T-helper 17 cell (primary cell): Measurements from ENCODE around the gene DAGLA. TPM values are rescaled to one million over a fixed set of nuclear protein-coding genes. Genes with fewer than 3 reads are reported as not detected.

Source experiments
- ATAC-seq: fragments of 150-1000 bp; cut with Tn5 transposase; 2 replicates; pipeline ENCODE4 v1.10.0; 2021; ENCODE audit warnings: mild to moderate bottlenecking, moderate library complexity
- DNase-seq, 3 donors: peaks; one replicate each; pipeline versions ENCODE4 v3.0.0 to v3.0.0-alpha.2; 2020 to 2021
- H3K9me3 ChIP-seq: one replicate; pipeline ENCODE4 v1.7.0; 2013; ENCODE audit warnings: low read length, mild to moderate bottlenecking; ENCODE audit not compliant: control insufficient read depth, poor library complexity, severe bottlenecking
- H3K27ac Mint-ChIP-seq: one replicate; pipeline ENCODE4 v1.8.0; 2022; ENCODE audit warnings: mild to moderate bottlenecking, moderate library complexity, mixed read lengths
- H3K27me3 Mint-ChIP-seq: one replicate; pipeline ENCODE4 v1.8.0; 2022; ENCODE audit warnings: mixed read lengths
- H3K36me3 Mint-ChIP-seq: one replicate; pipeline ENCODE4 v1.8.0; 2022; ENCODE audit warnings: low read depth, mixed read lengths
- H3K4me1 Mint-ChIP-seq: one replicate; pipeline ENCODE4 v1.8.0; 2022; ENCODE audit warnings: mild to moderate bottlenecking, mixed read lengths
- H3K4me3 Mint-ChIP-seq: one replicate; pipeline ENCODE4 v1.8.0; 2022; ENCODE audit warnings: mild to moderate bottlenecking, moderate library complexity, mixed read lengths
- total RNA-seq, 4 donors: library from RNA in 2 of 4; stranded (reverse) in 2 of 4; gene quantifications; one replicate each; pipeline ENCODE4 v1.2.3 and lab custom pipeline; 2022 to 2026

The DAGLA gene
- total RNA-seq, 2 donors from 2014 or later: 1.3 to 2.1 TPM

DNA sequence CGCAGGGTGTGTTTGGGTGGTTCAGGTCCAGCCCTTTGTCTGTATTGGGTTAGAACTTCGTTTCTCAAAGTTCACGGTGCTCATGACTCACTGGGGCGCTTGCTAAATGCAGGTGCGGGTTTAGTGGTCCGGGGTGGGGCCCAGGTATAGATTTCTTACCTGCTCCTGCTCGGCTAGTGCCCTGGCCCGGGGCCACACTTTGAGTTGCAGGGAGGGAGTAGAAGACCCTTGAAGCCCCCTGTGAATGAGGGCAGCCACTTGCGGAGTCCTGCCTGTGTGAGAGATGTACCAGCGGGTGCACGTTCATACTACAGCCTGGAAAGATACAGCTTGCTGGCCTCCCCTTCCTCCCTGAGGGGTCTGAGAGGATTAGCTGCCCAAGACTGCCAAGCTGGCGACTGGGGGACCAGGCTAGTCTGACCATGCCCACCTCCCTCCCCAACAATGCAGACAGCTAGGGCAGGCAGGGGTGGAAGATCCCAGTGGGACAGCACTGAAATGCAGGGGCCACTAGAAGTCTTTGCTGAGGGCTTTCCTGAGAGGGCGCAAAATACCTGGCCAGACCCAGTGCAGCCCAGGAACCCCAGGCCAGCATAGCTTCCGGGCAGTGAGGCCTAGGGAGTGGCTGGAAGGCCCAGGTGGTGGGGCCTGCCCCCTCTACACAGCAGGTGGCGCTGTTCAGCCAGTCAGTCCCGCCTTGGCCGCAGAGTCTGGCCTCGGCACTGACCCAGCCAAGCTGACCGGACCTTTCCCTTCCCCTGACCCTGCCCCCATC lies 67.2 kb downstream of the DAGLA start:
- H3K4me3 Mint-ChIP-seq: no peak overlapping the region
- H3K27ac Mint-ChIP-seq: no peak overlapping the region
- ATAC-seq (peak; percentile 43), DNase-seq (peak in 2 of 3 donors; percentile 27)
- peaks cover 21% of the 10 kb centered on the region for H3K27me3 Mint-ChIP-seq
- H3K9me3 ChIP-seq: no peaks in the 10 kb centered on the region
- H3K36me3 Mint-ChIP-seq: no peaks in the 10 kb centered on the region
- H3K4me1 Mint-ChIP-seq: peaks cover 6% of the 10 kb centered on the region

DNA sequence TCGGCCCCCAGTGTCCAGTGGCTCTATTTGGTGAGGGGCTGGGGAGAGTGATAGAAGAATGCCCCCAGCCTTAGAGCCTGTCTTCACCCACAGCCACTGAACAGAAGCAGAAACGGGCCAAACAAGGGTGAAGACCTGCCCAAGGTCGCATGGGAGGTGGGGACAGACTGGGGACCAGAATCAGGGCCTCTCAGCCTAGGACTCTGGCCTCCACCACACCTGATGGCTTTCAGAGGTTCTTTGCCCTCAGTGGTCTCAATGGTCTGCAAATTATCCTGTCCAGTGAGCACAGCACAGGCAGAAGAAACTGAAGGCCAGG lies 67.7 kb downstream of the DAGLA start:
- ATAC-seq (no peak), DNase-seq (no peak)
- Mint-ChIP-seq H3K4me1 (peaks cover 7% of the 10 kb centered on the region), H3K36me3 (no peaks in the 10 kb centered on the region), H3K27me3 (peaks cover 21% of the 10 kb centered on the region), H3K27ac (no peak overlapping the region), H3K4me3 (no peak overlapping the region)
- no peaks in the 10 kb centered on the region for H3K9me3 ChIP-seq

DNA sequence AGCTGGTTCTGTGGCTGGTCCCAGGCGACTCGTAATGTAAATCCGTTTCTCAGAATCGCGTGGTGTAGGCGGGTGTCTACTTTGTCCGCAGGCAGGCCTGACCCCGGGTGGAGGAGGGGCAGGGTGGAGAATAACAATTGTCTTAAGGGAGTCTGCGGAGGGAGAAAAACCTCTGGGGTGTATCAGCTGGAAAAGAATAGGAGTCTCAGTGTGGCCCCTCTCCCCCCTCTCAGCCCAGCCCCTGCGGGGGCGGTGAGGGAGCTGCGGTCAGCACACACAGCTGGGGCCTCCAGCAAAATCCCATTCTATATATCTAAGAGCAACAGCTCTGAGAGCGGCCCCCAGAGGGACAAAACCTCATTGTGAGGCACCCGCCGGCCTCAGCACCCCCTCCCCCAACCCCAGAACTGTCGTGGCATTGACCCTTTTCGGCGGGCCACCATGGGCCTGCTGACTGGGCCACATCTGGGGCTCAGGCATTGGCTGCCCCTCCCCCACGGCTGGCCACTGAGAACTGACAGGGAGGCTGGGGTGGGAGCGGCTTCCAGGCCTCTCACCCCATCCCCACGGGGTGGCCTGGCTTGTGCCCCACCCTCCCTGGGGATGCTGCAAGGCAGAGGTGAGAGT lies 69.5 kb downstream of the DAGLA start:
- Mint-ChIP-seq H3K27ac (no peak overlapping the region), H3K4me3 (no peak overlapping the region)

DNA sequence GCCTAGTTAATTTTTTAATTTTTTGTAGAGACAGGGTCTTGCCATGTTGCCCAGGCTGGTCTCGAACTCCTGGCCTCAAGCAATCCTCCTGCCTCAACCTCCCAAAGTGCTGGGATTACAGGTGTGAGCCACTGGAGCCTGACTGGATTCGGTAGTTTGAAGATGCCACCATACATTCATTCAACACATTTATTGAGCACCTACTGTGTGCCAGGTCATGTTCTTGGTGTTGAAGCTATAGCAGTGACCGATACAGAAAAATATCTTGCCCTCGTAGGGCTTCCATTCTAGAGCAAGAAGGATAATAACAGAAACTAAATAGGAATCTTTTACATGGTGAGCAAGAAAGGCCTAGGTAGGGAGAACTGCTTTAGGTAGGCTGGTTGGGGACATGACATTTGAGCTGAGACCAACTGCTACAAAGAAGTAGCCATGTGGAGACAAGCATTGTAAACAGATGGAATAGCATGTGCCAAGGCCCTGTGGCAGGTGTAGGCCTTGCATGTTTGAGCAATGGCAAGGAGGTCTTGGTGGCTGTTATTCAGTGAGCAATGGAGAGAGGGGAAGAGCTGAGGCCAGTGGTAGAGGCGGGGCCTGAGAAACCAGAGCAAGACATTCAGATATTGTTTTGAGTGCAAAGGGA lies 70.6 kb downstream of the DAGLA start:
- H3K9me3 ChIP-seq: no peaks in the 10 kb centered on the region
- peak overlapping the region; percentile 80 for H3K4me3 Mint-ChIP-seq
- DNase-seq (no peak), ATAC-seq (no peak)
- no peaks in the 10 kb centered on the region for H3K36me3 Mint-ChIP-seq
- H3K27me3 Mint-ChIP-seq: peaks cover 25% of the 10 kb centered on the region
- H3K4me1 Mint-ChIP-seq: peaks cover 12% of the 10 kb centered on the region
- H3K27ac Mint-ChIP-seq: no peak overlapping the region

More for the DNA sequence above, 69.5 kb downstream of the DAGLA start:
- Mint-ChIP-seq H3K27me3 (peaks cover 25% of the 10 kb centered on the region), H3K4me1 (peaks cover 11% of the 10 kb centered on the region), H3K36me3 (no peaks in the 10 kb centered on the region)
- DNase-seq: no peak
- no peak for ATAC-seq
- no peaks in the 10 kb centered on the region for H3K9me3 ChIP-seq

DNA sequence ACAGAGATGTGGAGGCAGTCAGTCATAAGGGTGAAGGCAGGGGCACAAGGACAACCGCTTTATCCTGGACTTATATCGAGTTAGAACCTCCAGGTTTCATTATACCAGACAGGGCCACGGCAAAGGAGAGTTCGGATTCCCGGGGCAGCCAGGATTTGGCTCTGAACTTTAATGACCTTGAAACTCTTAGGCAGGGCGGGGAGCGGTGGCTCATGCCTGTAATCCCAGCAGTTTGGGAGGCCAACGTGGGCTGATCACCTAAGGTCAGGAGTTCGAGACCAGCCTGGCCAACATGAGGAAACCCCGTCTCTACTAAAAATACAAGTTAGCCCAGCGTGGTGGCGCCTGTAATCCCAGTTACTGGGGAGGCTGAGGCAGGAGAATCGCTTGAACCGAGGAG lies 71.2 kb downstream of the DAGLA start:
- H3K4me3 Mint-ChIP-seq: peak overlapping the region; percentile 80
- peaks cover 14% of the 10 kb centered on the region for H3K4me1 Mint-ChIP-seq
- H3K36me3 Mint-ChIP-seq: no peaks in the 10 kb centered on the region
- ATAC-seq: no peak
- no peak overlapping the region for H3K27ac Mint-ChIP-seq
- no peaks in the 10 kb centered on the region for H3K9me3 ChIP-seq
- DNase-seq: no peak
- H3K27me3 Mint-ChIP-seq: peaks cover 25% of the 10 kb centered on the region

DNA sequence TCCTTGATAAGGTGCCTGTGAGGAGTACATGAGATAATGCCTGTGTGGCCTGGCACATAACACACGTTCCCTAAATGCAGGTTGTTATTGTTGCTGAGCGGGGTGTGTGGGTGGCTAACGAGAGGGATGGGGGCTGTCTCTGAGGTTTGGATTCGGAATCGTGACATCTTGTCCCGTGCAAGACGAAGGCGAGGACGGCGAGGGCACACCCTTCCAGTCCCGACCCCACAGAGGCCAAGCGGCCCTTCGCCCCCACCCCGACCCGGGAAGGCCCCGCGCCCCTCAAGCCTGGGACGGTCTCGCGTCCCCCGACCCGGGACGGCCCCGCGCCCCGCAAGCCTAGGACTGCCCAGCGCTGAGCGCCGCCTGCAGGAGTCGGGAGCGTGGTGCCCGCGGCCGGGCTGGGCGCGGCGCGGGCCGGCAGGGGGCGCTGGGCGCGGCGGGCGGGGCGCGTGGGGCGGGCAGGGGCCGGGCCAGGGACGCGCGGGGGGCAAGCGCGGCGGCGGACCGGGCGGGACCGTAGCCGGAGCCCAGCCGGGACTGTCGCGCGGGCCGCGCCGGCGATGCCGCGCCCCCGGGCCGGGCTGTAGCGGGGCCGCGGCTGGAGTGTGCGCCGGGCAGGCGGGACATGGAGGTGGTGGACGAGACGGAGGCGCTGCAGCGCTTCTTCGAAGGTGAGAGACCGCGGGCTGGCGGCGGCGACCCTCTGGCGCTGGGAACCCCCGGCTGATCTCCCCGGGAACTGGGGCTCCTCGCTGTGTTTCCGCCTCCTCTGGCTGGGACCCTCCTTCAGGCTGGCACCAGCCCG lies 72.1 kb downstream of the DAGLA start, which contains the start of gene MYRF:
MYRF (plus strand) TSS at position 520 of the 808 bp plus-strand sequence; CDS start at position 629, 109 bp downstream.
- Mint-ChIP-seq H3K4me3 (peak within 1 kb of the TSS; percentile 88), H3K36me3 (no peaks in the 10 kb centered on the region), H3K27ac (no peak within 1 kb of the TSS), H3K4me1 (peaks cover 16% of the 10 kb centered on the region), H3K27me3 (peaks cover 25% of the 10 kb centered on the region)
- peak; percentile 92 for ATAC-seq
- no peaks in the 10 kb centered on the region for H3K9me3 ChIP-seq
- DNase-seq: peak; percentile 61 to 65 (median 64)

DNA sequence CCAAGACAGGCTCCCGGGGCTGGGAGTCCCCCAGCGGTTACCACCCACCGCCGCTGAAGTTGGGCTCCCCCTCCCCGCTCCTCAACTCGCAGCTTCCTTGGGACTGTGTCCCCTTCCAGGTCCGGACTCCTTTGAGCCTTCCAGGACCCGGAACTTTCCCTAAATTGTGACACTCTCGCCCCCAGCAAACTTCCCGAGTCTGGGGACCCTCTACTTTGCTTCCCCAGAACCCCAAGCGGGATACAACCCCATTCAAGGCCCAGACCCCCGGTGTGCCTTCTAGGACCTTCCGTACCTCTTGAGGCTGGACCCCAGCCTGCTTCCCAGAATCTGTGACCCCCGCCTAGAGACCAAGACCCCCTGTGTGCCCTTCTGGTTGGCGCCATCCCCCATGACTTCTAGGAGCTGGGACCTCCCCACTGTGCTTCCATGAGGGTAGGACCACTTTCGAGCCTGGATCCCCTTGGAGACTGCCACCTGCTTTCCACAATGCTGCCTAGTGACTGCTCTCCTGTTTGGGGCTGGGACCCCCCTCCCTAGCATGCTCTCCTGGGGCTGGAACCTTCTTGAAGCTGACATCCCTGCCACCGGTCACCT lies 72.8 kb downstream of the DAGLA start:
- H3K27ac Mint-ChIP-seq: no peak overlapping the region
- peaks cover 16% of the 10 kb centered on the region for H3K4me1 Mint-ChIP-seq
- ATAC-seq (peak; percentile 44), DNase-seq (no peak)
- peaks cover 25% of the 10 kb centered on the region for H3K27me3 Mint-ChIP-seq
- peak overlapping the region; percentile 88 for H3K4me3 Mint-ChIP-seq
- H3K36me3 Mint-ChIP-seq: no peaks in the 10 kb centered on the region
- H3K9me3 ChIP-seq: no peaks in the 10 kb centered on the region

DNA sequence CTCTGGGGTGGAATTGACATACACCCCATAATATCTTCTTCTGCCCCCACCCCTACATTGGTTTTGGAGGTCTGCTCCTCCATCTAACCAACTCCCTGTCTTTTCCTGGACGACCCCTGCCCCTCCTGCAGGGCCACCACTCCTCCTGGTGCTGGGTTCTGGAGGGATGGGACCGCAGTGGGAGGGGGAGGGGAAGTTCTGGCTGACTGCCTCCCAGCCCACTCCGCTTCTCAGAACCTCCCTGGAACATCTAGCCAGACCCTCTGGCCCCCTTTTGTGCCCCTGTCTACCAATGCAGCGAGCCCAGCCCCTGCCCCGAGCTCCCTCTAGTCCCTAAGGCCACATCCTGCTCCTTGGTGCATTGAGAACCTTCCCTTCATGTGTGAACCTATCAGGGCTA lies 73.5 kb downstream of the DAGLA start:
- ATAC-seq (no peak), DNase-seq (no peak)
- peak overlapping the region; percentile 45 for H3K27ac Mint-ChIP-seq
- peaks cover 16% of the 10 kb centered on the region for H3K4me1 Mint-ChIP-seq
- no peaks in the 10 kb centered on the region for H3K9me3 ChIP-seq
- no peaks in the 10 kb centered on the region for H3K36me3 Mint-ChIP-seq
- peaks cover 24% of the 10 kb centered on the region for H3K27me3 Mint-ChIP-seq
- peak overlapping the region; percentile 88 for H3K4me3 Mint-ChIP-seq

DNA sequence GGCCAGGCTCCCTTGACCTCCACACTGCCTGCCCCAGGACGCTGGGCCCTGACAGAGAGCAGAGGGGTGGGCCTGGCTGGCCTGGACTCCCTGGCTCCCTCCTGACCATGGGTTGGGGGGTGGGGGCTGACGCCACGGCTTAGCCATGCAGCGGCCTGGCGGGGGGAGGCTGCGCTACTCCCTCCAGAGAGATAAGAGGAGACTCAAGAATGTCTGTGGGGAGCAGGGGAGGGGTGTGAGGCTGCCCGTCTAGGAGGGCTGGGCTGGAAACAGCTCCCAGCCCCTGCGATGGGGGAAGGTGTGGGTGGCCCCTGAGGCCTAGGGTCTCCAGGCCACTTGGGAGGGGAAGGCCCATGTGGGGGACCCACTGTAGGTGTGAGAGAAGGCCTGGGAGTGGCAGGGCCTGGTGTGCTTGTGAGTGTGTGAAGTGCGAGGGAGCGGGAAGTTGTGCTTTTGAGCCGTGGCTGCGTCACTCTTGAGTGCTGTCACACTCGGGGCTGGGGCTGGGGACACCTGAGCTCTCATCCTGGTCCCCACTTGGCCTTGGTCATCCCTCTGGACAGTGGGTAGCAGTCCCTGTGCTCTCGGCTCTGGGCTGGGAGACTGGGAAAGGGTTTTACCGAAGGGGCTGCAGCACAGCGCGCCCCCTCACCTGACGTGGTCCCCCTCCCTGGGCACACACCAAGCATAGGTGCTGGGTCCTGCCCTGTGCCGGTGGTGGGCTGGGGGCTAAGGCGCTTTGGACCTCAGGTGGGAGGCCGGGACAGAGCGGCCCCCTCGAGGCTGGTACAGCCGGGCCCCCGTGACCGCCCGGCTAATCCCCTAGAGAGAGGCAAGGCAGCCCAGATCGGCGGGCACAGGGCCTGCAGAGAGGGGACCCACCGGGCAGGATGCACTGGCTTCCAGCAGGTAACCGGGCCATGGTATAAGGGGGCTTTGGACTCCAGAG lies 74.6 kb downstream of the DAGLA start:
- Mint-ChIP-seq H3K27me3 (peaks cover 14% of the 10 kb centered on the region), H3K36me3 (no peaks in the 10 kb centered on the region), H3K4me3 (no peak overlapping the region), H3K27ac (no peak overlapping the region), H3K4me1 (peaks cover 16% of the 10 kb centered on the region)
- no peaks in the 10 kb centered on the region for H3K9me3 ChIP-seq
- DNase-seq (no peak), ATAC-seq (no peak)

DNA sequence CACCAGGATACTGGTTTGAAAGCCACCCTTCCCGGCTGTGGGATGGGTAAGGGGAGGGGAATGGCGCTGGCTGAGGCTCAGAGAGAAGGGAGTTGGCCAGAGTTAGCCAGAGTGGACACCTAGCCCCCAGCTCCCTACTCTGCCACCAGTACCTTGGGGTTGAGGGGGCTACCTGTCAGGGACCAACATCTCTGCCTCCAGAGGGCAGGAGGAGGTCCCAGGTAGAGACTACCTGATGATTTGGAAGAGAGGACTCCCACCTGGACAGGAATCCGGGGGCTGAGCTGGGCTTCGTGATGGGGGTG lies 75.9 kb downstream of the DAGLA start:
- H3K27ac Mint-ChIP-seq: no peak overlapping the region
- H3K27me3 Mint-ChIP-seq: peaks cover 9% of the 10 kb centered on the region
- no peaks in the 10 kb centered on the region for H3K9me3 ChIP-seq
- no peak overlapping the region for H3K4me3 Mint-ChIP-seq
- no peak for ATAC-seq
- no peaks in the 10 kb centered on the region for H3K36me3 Mint-ChIP-seq
- peaks cover 13% of the 10 kb centered on the region for H3K4me1 Mint-ChIP-seq
- DNase-seq: no peak

DNA sequence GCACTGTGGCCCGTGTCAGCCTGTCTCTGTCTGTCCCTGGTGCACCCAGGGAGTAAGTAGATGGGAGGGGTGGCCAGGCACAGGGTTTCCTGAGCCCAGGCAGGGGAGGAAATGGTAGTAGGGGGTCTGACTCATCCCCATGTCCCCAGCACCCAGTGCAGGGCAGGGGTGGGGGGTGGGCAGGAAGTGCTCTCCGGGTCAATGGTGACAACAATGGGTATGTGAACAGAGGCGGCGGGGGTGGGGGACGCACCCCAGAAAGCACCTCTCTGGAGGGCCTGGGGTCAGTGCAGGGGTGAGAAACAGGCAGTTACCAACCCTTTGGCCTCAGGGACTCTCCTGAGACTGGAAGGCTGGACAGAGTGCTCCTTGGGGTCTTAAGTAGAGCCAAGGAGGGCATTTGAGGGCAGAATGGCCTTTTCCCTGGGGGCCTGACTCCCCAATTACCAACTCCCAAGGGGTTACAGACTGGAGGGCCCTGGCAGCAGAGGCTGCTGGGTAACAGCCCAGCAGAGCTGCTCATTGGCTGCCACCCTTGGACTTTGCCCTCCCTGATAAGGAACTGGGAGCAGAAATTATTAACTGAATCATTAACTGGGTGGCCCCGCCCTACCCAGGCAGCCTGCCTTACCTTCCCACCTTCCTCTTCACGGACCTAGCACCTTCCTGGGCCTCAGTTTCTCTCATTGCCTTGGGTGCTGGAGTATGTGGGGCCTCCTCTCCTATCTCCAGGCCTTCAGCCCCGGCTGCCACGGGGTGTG lies 76.4 kb downstream of the DAGLA start:
- no peak for ATAC-seq
- H3K9me3 ChIP-seq: no peaks in the 10 kb centered on the region
- H3K4me3 Mint-ChIP-seq: peak overlapping the region; percentile 41

More for the DNA sequence above, 76.4 kb downstream of the DAGLA start:
- H3K36me3 Mint-ChIP-seq: no peaks in the 10 kb centered on the region
- H3K27ac Mint-ChIP-seq: no peak overlapping the region
- peaks cover 4% of the 10 kb centered on the region for H3K27me3 Mint-ChIP-seq
- no peak for DNase-seq
- peaks cover 10% of the 10 kb centered on the region for H3K4me1 Mint-ChIP-seq
